GM12878 (cell line): Measurements from ENCODE around the gene GAD2. TPM values are rescaled to one million over a fixed set of nuclear protein-coding genes. Genes with fewer than 3 reads are reported as not detected.

Experiments used
- ATAC-seq: fragments of 200-7000 bp; cut with Tn5 transposase; 3 replicates; pipeline ENCODE4 v1.9.1; 2020; ENCODE audit warnings: mild to moderate bottlenecking, moderate library complexity
- BruUV-seq: library from RNA; stranded (reverse); fragments of 400-500 nt; replicated peaks from 2 replicates; lab custom pipeline; 2021; lab: Mats Ljungman, UMichigan
- CTCF ChIA-PET: fragments of 300-600 bp; sonication (Branson Sonifier 250); formaldehyde crosslinking; extraction: SDS; loops from one replicate; lab custom pipeline; 2021; ENCODE audit warnings: inconsistent platforms; lab: Yijun Ruan, JAX
- POLR2A ChIA-PET: fragments of 350-600 bp; formaldehyde crosslinking; extraction: SDS; loops from one replicate; lab custom pipeline; 2021; ENCODE audit warnings: inconsistent platforms; lab: Charles Lee
- RAD21 ChIA-PET: fragments of 300-600 bp; sonication (Branson Sonifier 250); formaldehyde crosslinking; loops from one replicate; lab custom pipeline; 2023; ENCODE audit warnings: antibody characterized with exemption; ENCODE audit not compliant: unreplicated experiment; lab: Charles Lee
- SMC1A ChIA-PET: fragments of 300-600 bp; sonication (Branson Sonifier 250); formaldehyde crosslinking; loops from one replicate; lab custom pipeline; 2023; ENCODE audit not compliant: unreplicated experiment, uncharacterized antibody; lab: Charles Lee
- DNase-seq: peaks from one replicate; pipeline ENCODE4 v3.0.0-alpha.2; 2011; ENCODE audit warnings: low read depth, low spot score
- FAIRE-seq: peaks from 3 replicates; lab custom pipeline; 2011; peaks lifted over from hg19 to GRCh38; lab: Jason Lieb, UNC
- H2AFZ ChIP-seq: 2 replicates; pipeline ENCODE4 v1.6.0; 2011; ENCODE audit warnings: low read depth, low read length, control low read depth; ENCODE audit not compliant: control insufficient read depth
- H3K27ac ChIP-seq: 2 replicates; pipeline ENCODE4 v1.5.1; 2011; ENCODE audit warnings: control low read depth; ENCODE audit not compliant: control insufficient read depth, insufficient read depth
- H3K27me3 ChIP-seq, 2 experiments: replicated peaks in 1 of 2; 2 replicates each; pipeline versions ENCODE4 v1.6.0 to v1.6.1; 2011; ENCODE audit warnings: low read length in 1 of 2; ENCODE audit not compliant: control insufficient read depth in 2 of 2, insufficient read depth in 2 of 2
- H3K36me3 ChIP-seq, 2 experiments: 2 replicates each; pipeline ENCODE4 v1.5.1; 2011; ENCODE audit warnings: low read length in 1 of 2; ENCODE audit not compliant: control insufficient read depth in 2 of 2, insufficient read depth in 2 of 2
- H3K4me1 ChIP-seq: 2 replicates; pipeline ENCODE4 v1.6.1; 2011; ENCODE audit warnings: mild to moderate bottlenecking, low read length, moderate library complexity, mixed read lengths; ENCODE audit not compliant: control insufficient read depth, insufficient read depth
- H3K4me2 ChIP-seq: 2 replicates; pipeline ENCODE4 v1.6.0; 2011; ENCODE audit warnings: control low read depth; ENCODE audit not compliant: control insufficient read depth, insufficient read depth
- H3K4me3 ChIP-seq: fragments of 200-600 bp; sonication (generic); 2 replicates; pipeline ENCODE4 v1.5.1; 2016
- H3K79me2 ChIP-seq: 2 replicates; pipeline ENCODE4 v1.6.0; 2011; ENCODE audit warnings: low read length; ENCODE audit not compliant: control insufficient read depth, insufficient read depth
- H3K9ac ChIP-seq: 2 replicates; pipeline ENCODE4 v1.8.0; 2011; ENCODE audit warnings: low read length, control low read depth, mixed read lengths; ENCODE audit not compliant: control insufficient read depth, insufficient read depth
- H3K9me3 ChIP-seq: replicated peaks from 3 replicates; pipeline ENCODE4 v1.5.1; 2011; ENCODE audit warnings: mild to moderate bottlenecking, low read length; ENCODE audit not compliant: control insufficient read depth, insufficient read depth
- H4K20me1 ChIP-seq: 2 replicates; pipeline ENCODE4 v1.6.0; 2011; ENCODE audit not compliant: control insufficient read depth, insufficient read depth
- CBX5 ChIP-seq: sonication (generic); IDR thresholded peaks from 2 replicates; pipeline ENCODE4 v1.6.1; 2016; ENCODE audit warnings: low read depth, moderate library complexity, mild to moderate bottlenecking, inconsistent platforms
- CHD1 ChIP-seq: IDR thresholded peaks from 2 replicates; pipeline ENCODE4 v1.6.1; 2012; ENCODE audit warnings: low read depth, low read length, improper control_type of control experiment
- CREM ChIP-seq: IDR thresholded peaks from 2 replicates; pipeline ENCODE4 v1.6.1; 2014; ENCODE audit warnings: antibody characterized with exemption, low read depth
- ETV6 ChIP-seq, 2 experiments: fragments of 450-650 bp in 1 of 2; IDR thresholded peaks in 1 of 2; conservative IDR thresholded peaks in 1 of 2; 2 replicates each; pipeline ENCODE4 v1.6.1; 2014; ENCODE audit warnings: antibody characterized with exemption in 1 of 2, borderline replicate concordance in 1 of 2, low read depth in 1 of 2, mild to moderate bottlenecking in 1 of 2, moderate library complexity in 1 of 2
- JUNB ChIP-seq: IDR thresholded peaks from 2 replicates; pipeline ENCODE4 v1.6.1; 2016; ENCODE audit warnings: antibody characterized with exemption, mild to moderate bottlenecking
- MEF2A ChIP-seq: IDR thresholded peaks from 2 replicates; pipeline ENCODE4 v1.6.1; 2011; ENCODE audit warnings: low read depth, mild to moderate bottlenecking, low read length, moderate library complexity; ENCODE audit not compliant: insufficient read depth
- NR2C1 ChIP-seq: fragments of 450-650 bp; IDR thresholded peaks from 2 replicates; pipeline ENCODE4 v1.6.1; 2017; ENCODE audit warnings: antibody characterized with exemption, mild to moderate bottlenecking, moderate library complexity
- SMARCA5 ChIP-seq: fragments of 450-650 bp; IDR thresholded peaks from 2 replicates; pipeline ENCODE4 v1.6.1; 2017; ENCODE audit warnings: mild to moderate bottlenecking
- SMC3 ChIP-seq: IDR thresholded peaks from 2 replicates; pipeline ENCODE4 v1.6.1; 2011; ENCODE audit warnings: low read length, improper control_type of control experiment, borderline replicate concordance
- TARDBP ChIP-seq: IDR thresholded peaks from 2 replicates; pipeline ENCODE4 v1.6.1; 2016; ENCODE audit warnings: borderline replicate concordance
- TBL1XR1 ChIP-seq: IDR thresholded peaks from 2 replicates; pipeline ENCODE4 v1.6.1; 2012; ENCODE audit warnings: low read depth, low read length, improper control_type of control experiment
- WGBS: methylation state at CpG from one replicate; pipeline ENCODE4 v1.1.6; 2016; ENCODE audit warnings: low lambda C conversion rate; ENCODE audit not compliant: insufficient replicate concordance, insufficient coverage; ENCODE audit errors: missing lambda C conversion rate; 5-methylcytosine and 5-hydroxymethylcytosine counted together
- in situ Hi-C: fragments of 300-500 bp; cut with MboI; formaldehyde crosslinking; loops from 9 replicates; pipeline ENCODE4 v1.14.3; 2018; ENCODE audit warnings: mixed read lengths
- intact Hi-C: fragments of 100-400 bp; cut with micrococcal nuclease; formaldehyde crosslinking; loops from one replicate; pipeline ENCODE4 v1.14.2; 2022; ENCODE audit not compliant: unreplicated experiment
- polyA plus RNA-seq, 11 experiments: library from polyadenylated mRNA; depleted of rRNA in 4 of 11; unstranded in 6 of 11; stranded (reverse) in 5 of 11; fragments of >200 nt; fragmentation: Nextera tagmentation in 4 of 11; fragmentation: Illumina TruSeq in 1 of 11; extraction: Ambion mirVana in 4 of 11; extraction: Trizol in 1 of 11; gene quantifications; 1 replicate in 1 of 11; 2 replicates in 10 of 11; pipeline versions ENCODE4 v1.2.1 to v1.2.3, GENCODE V29; 2011 to 2016; ENCODE audit warnings: inconsistent platforms in 2 of 11, missing spikeins in 2 of 11, low read depth in 1 of 11
- total RNA-seq, 4 experiments: library from RNA; depleted of rRNA in 3 of 4; stranded (reverse); fragments of >200 nt in 3 of 4; fragmentation: Illumina TruSeq in 1 of 4; extraction: Trizol in 1 of 4; gene quantifications; 2 replicates each; pipeline versions ENCODE4 v1.2.1 to v1.2.3, GENCODE V29; 2013 to 2021
- TF ChIP-seq, protein P1 (sequence below): fragments of 450-650 bp; formaldehyde crosslinking; IDR thresholded peaks from 2 replicates; pipeline ENCODE4 v1.5.0; 2022; ENCODE audit warnings: mild to moderate bottlenecking, missing genetic modification characterization
- TF ChIP-seq, protein P2 (sequence below): IDR thresholded peaks from 2 replicates; pipeline ENCODE4 v1.6.1; 2011; ENCODE audit warnings: low read depth, low read length, improper control_type of control experiment, borderline replicate concordance
- TF ChIP-seq, protein P3 (sequence below): fragments of 450-650 bp; formaldehyde crosslinking; IDR thresholded peaks from 2 replicates; pipeline ENCODE4 v1.4.0; 2022; ENCODE audit warnings: mild to moderate bottlenecking, moderate library complexity

Gene GAD2
- total and polyA plus RNA-seq, 10 of the 15 experiments (the other 5 are each of a cell fraction or from before 2014, with no cell fraction given) = not detected

DNA sequence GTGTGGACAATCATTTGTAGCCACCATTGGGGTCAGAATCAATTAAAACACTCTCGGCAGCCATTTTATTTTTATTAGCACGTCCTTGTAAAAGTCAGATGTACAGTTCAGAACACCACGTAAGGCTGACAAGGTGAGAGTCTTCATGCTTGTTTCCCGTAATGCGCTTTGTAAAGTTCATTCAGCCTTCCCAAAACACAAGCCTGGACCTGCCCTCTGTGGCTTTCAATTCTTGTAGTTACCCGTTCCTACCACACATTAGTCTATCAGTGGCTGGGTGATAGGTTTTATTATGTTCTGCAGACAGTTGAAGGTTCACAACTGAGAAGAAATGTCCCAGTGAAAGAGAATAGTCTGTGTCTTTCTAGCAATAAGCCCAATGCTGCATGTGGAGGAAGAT lies 35.4 kb downstream of the GAD2 start (continued):
- TF ChIP-seq, protein P1, sequence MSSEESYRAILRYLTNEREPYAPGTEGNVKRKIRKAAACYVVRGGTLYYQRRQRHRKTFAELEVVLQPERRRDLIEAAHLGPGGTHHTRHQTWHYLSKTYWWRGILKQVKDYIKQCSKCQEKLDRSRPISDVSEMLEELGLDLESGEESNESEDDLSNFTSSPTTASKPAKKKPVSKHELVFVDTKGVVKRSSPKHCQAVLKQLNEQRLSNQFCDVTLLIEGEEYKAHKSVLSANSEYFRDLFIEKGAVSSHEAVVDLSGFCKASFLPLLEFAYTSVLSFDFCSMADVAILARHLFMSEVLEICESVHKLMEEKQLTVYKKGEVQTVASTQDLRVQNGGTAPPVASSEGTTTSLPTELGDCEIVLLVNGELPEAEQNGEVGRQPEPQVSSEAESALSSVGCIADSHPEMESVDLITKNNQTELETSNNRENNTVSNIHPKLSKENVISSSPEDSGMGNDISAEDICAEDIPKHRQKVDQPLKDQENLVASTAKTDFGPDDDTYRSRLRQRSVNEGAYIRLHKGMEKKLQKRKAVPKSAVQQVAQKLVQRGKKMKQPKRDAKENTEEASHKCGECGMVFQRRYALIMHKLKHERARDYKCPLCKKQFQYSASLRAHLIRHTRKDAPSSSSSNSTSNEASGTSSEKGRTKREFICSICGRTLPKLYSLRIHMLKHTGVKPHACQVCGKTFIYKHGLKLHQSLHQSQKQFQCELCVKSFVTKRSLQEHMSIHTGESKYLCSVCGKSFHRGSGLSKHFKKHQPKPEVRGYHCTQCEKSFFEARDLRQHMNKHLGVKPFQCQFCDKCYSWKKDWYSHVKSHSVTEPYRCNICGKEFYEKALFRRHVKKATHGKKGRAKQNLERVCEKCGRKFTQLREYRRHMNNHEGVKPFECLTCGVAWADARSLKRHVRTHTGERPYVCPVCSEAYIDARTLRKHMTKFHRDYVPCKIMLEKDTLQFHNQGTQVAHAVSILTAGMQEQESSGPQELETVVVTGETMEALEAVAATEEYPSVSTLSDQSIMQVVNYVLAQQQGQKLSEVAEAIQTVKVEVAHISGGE (CRISPR knock-in tag) = no peak
- TF ChIP-seq SMARCA5 = no peak
- TF ChIP-seq CBX5 = no peak

DNA sequence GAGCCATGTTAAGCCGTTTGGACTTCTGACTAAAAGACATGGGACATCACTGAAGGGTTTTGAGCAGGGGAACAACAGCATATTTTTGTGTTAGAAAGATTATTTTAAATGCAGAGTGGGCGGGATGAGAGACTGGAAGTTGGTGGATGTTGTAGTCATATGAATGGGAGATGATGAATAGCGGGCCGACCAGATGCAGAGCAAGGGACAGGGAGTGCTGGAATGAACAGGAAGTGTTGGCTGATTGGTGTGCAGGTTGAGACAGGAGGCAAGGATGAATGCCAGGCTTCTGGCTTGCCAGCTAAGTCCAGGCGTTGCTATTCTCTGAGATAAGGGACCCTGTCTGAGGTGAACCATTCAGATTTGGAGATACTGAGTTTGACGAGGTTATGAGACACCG lies 38.0 kb downstream of the GAD2 start:
- Histone ChIP-seq H3K9ac (no peak overlapping the region), H3K9me3 (no peaks in the 10 kb centered on the region), H3K27me3 (no peaks in the 10 kb centered on the region), H3K4me1 (no peaks in the 10 kb centered on the region), H2AFZ (no peak overlapping the region), H3K27ac (no peak overlapping the region), H3K4me2 (no peak overlapping the region), H3K36me3 (no peaks in the 10 kb centered on the region), H3K79me2 (no peaks in the 10 kb centered on the region), H4K20me1 (no peaks in the 10 kb centered on the region), H3K4me3 (no peak overlapping the region)
- ChIA-PET SMC1A (no interaction called here), RAD21 (no interaction called here), POLR2A (no interaction called here), CTCF (no interaction called here)
- BruUV-seq = no TSS peak
- FAIRE-seq (no peak), ATAC-seq (no peak), DNase-seq (no peak)
- no peak for TF ChIP-seq ETV6 (conservative IDR thresholded peaks at IDR 0.05 in 1 of 2, IDR thresholded peaks at IDR 0.05 in 1 of 2; ENCODE audit: borderline replicate concordance in 1 of 2, low read depth in 1 of 2)
- TF ChIP-seq SMC3 = no peak
- TF ChIP-seq NR2C1 = no peak
- TF ChIP-seq, protein P2, sequence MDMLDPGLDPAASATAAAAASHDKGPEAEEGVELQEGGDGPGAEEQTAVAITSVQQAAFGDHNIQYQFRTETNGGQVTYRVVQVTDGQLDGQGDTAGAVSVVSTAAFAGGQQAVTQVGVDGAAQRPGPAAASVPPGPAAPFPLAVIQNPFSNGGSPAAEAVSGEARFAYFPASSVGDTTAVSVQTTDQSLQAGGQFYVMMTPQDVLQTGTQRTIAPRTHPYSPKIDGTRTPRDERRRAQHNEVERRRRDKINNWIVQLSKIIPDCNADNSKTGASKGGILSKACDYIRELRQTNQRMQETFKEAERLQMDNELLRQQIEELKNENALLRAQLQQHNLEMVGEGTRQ = no peak
- TF ChIP-seq CHD1 = no peak
- TF ChIP-seq TBL1XR1 = no peak
- TF ChIP-seq JUNB = no peak
- TF ChIP-seq MEF2A = no peak
- TF ChIP-seq TARDBP = no peak
- TF ChIP-seq, protein P3, sequence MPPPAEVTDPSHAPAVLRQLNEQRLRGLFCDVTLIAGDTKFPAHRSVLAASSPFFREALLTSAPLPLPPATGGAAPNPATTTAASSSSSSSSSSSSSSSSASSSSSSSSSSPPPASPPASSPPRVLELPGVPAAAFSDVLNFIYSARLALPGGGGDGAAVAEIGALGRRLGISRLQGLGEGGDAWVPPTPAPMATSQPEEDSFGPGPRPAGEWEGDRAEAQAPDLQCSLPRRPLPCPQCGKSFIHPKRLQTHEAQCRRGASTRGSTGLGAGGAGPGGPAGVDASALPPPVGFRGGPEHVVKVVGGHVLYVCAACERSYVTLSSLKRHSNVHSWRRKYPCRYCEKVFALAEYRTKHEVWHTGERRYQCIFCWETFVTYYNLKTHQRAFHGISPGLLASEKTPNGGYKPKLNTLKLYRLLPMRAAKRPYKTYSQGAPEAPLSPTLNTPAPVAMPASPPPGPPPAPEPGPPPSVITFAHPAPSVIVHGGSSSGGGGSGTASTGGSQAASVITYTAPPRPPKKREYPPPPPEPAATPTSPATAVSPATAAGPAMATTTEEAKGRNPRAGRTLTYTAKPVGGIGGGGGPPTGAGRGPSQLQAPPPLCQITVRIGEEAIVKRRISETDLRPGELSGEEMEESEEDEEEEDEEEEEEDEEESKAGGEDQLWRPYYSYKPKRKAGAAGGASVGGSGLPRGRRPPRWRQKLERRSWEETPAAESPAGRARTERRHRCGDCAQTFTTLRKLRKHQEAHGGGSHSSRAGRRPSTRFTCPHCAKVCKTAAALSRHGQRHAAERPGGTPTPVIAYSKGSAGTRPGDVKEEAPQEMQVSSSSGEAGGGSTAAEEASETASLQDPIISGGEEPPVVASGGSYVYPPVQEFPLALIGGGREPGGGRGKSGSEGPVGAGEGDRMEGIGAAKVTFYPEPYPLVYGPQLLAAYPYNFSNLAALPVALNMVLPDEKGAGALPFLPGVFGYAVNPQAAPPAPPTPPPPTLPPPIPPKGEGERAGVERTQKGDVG (CRISPR knock-in tag) = no peak
- no peak for TF ChIP-seq CREM
- WGBS = 25% methylated on average over 7 of the region's 7 CpGs
- intact Hi-C loops = no loop called here
- in situ Hi-C loops = no loop called here
